HepG2 (cell line): ENCODE data around the gene RAB9A. TPM values are rescaled to one million over a fixed set of nuclear protein-coding genes. Genes with fewer than 3 reads are reported as not detected.

Experiments
- ETV5 ChIP-seq: IDR thresholded peaks from 2 replicates; pipeline ENCODE4 v1.6.1; 2018; ENCODE audit warnings: missing biosample characterization, missing genetic modification reagents, inconsistent platforms, borderline replicate concordance
- HNF1B ChIP-seq: sonication (generic); formaldehyde crosslinking; IDR thresholded peaks from 2 replicates; pipeline ENCODE4 v1.5.1; 2020; ENCODE audit warnings: mild to moderate bottlenecking, moderate library complexity, missing genetic modification reagents
- PHF21A ChIP-seq: sonication (generic); formaldehyde crosslinking; IDR thresholded peaks from 2 replicates; pipeline ENCODE4 v1.5.0; 2020; ENCODE audit warnings: mild to moderate bottlenecking, missing genetic modification reagents
- RBFOX2 ChIP-seq: fragments of 200-400 bp; formaldehyde crosslinking; IDR thresholded peaks from 2 replicates; pipeline ENCODE4 v1.6.1; 2017; ENCODE audit warnings: low read depth, mild to moderate bottlenecking, low read length
- TBP ChIP-seq: sonication (generic); formaldehyde crosslinking; IDR thresholded peaks from 2 replicates; pipeline ENCODE4 v1.5.0; 2020; ENCODE audit warnings: missing genetic modification reagents
- ZBTB7B ChIP-seq: sonication (generic); formaldehyde crosslinking; IDR thresholded peaks from 2 replicates; pipeline ENCODE4 v1.4.0; 2020; ENCODE audit warnings: missing genetic modification reagents
- ZNF574 ChIP-seq: sonication (generic); formaldehyde crosslinking; IDR thresholded peaks from 2 replicates; pipeline ENCODE4 v1.4.0; 2020; ENCODE audit warnings: missing genetic modification reagents
- ZNF788 ChIP-seq: sonication (generic); formaldehyde crosslinking; IDR thresholded peaks from 2 replicates; pipeline ENCODE4 v1.5.0; 2020; ENCODE audit warnings: mild to moderate bottlenecking, missing genetic modification reagents, borderline replicate concordance
- polyA plus RNA-seq, 8 experiments: library from polyadenylated mRNA; depleted of rRNA in 3 of 8; stranded (reverse) in 7 of 8; unstranded in 1 of 8; fragments of >200 nt; fragmentation: Illumina TruSeq in 4 of 8; extraction: Trizol in 4 of 8; gene quantifications; 2 replicates each; pipeline versions ENCODE4 v1.2.1 to v1.2.3, GENCODE V29; 2011 to 2016; ENCODE audit warnings: low read depth in 4 of 8, missing spikeins in 1 of 8, mixed read lengths in 1 of 8; ENCODE audit not compliant: insufficient read depth in 1 of 8
- total RNA-seq, 5 experiments: library from RNA; depleted of rRNA; stranded (reverse); fragments of >200 nt; fragmentation: Illumina TruSeq; extraction: Trizol; gene quantifications; 2 replicates each; pipeline ENCODE4 v1.2.3, GENCODE V29; 2016; ENCODE audit warnings: low read depth in 1 of 5
- TF ChIP-seq, protein P1 (sequence below), 2 experiments: sonication (generic) in 1 of 2; formaldehyde crosslinking in 1 of 2; IDR thresholded peaks; 2 replicates each; pipeline versions ENCODE4 v1.6.1 to v1.9.0; 2014 to 2022; ENCODE audit warnings: antibody characterized with exemption in 1 of 2, borderline replicate concordance in 1 of 2, inconsistent platforms in 1 of 2, low read depth in 1 of 2, missing genetic modification reagents in 1 of 2
- TF ChIP-seq, protein P2 (sequence below), 2 experiments: sonication (generic) in 1 of 2; formaldehyde crosslinking in 1 of 2; IDR thresholded peaks; 2 replicates each; pipeline versions ENCODE4 v1.5.1 to v1.6.1; 2011 to 2020; ENCODE audit warnings: borderline replicate concordance in 1 of 2, low read depth in 1 of 2, low read length in 1 of 2, mild to moderate bottlenecking in 1 of 2, missing genetic modification reagents in 1 of 2, moderate library complexity in 1 of 2
- TF ChIP-seq, protein P3 (sequence below): sonication (generic); formaldehyde crosslinking; IDR thresholded peaks from 2 replicates; pipeline ENCODE4 v1.4.0; 2020; ENCODE audit warnings: missing genetic modification reagents

The RAB9A gene
- total and polyA plus RNA-seq, 2 of the 13 experiments (the other 11 are each of a cell fraction or from before 2014, with no cell fraction given): 10.5 to 23.1 TPM

DNA sequence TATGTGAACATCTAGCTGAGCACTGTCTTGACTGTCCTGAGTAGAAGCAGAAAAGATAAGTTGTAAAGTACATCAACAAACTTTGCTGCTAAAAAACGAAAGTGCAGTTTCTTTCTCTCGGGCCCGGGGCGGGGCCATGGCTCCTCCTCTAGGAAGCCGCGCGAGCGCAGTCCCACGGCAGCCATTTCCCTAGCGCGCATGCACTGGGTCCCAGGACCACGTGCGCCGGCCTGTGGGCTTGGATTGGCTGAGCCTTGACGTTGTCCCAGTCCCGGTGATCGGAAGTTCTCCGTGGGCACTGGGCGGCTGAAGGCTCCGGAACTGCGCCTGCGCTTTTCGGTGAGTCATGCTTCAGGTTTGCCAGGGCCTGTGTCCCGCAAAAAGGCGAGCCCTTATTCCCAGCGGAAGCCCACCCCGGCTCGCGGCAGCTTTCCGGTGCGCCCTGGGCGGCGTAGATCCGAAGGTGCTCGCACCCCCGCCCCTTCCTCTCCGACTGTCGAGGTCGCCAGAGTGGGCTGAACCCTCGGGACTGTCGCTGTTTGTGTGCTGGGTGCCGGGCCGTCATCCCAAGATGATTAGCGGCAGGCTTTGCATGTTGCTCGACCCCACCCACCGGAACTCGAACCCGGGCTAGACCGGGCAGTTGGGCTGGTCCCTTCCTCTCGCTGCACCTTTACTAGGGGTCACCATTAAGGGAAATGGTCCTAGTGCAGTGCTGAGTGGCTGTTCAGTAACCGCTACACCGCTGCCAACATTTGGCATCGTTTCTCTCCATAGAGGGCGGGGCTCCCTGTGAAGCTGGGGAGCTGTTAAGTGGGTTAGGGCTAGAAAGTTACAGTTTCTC is 35.9 kb upstream of the RAB9A start, which contains the start of gene TCEANC (continued):
- TF ChIP-seq ETV5 (CRISPR knock-in tag) (peak; percentile 79), PHF21A (CRISPR knock-in tag) (peak; percentile 45; the same call in 1 of the 2 replicates), ZBTB7B (peak; percentile 69), ZNF788 (CRISPR knock-in tag) (0 out of 2 replicates have a peak, but pooled peaks have one; percentile 26), HNF1B (CRISPR knock-in tag) (0 out of 2 replicates have a peak, but pooled peaks have one; percentile 13), RBFOX2 (peak; percentile 82), ZNF574 (CRISPR knock-in tag) (peak; percentile 55; the same call in 1 of the 2 replicates), TBP (CRISPR knock-in tag) (no peak)
- TF ChIP-seq, protein P1, sequence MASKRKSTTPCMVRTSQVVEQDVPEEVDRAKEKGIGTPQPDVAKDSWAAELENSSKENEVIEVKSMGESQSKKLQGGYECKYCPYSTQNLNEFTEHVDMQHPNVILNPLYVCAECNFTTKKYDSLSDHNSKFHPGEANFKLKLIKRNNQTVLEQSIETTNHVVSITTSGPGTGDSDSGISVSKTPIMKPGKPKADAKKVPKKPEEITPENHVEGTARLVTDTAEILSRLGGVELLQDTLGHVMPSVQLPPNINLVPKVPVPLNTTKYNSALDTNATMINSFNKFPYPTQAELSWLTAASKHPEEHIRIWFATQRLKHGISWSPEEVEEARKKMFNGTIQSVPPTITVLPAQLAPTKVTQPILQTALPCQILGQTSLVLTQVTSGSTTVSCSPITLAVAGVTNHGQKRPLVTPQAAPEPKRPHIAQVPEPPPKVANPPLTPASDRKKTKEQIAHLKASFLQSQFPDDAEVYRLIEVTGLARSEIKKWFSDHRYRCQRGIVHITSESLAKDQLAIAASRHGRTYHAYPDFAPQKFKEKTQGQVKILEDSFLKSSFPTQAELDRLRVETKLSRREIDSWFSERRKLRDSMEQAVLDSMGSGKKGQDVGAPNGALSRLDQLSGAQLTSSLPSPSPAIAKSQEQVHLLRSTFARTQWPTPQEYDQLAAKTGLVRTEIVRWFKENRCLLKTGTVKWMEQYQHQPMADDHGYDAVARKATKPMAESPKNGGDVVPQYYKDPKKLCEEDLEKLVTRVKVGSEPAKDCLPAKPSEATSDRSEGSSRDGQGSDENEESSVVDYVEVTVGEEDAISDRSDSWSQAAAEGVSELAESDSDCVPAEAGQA (IDR thresholded peaks at IDR 0.05; ENCODE audit: low read depth): no peak
- TF ChIP-seq, protein P1 (CRISPR knock-in tag; IDR thresholded peaks at IDR 0.05; ENCODE audit: borderline replicate concordance): no peak
- TF ChIP-seq, protein P2, sequence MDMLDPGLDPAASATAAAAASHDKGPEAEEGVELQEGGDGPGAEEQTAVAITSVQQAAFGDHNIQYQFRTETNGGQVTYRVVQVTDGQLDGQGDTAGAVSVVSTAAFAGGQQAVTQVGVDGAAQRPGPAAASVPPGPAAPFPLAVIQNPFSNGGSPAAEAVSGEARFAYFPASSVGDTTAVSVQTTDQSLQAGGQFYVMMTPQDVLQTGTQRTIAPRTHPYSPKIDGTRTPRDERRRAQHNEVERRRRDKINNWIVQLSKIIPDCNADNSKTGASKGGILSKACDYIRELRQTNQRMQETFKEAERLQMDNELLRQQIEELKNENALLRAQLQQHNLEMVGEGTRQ (IDR thresholded peaks at IDR 0.05; ENCODE audit: low read depth, low read length): peak; percentile 92
- TF ChIP-seq, protein P2 (CRISPR knock-in tag; IDR thresholded peaks at IDR 0.05; ENCODE audit: borderline replicate concordance): peak; percentile 96; the same call in 1 of the 2 replicates
- TF ChIP-seq, protein P3, sequence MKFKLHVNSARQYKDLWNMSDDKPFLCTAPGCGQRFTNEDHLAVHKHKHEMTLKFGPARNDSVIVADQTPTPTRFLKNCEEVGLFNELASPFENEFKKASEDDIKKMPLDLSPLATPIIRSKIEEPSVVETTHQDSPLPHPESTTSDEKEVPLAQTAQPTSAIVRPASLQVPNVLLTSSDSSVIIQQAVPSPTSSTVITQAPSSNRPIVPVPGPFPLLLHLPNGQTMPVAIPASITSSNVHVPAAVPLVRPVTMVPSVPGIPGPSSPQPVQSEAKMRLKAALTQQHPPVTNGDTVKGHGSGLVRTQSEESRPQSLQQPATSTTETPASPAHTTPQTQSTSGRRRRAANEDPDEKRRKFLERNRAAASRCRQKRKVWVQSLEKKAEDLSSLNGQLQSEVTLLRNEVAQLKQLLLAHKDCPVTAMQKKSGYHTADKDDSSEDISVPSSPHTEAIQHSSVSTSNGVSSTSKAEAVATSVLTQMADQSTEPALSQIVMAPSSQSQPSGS (CRISPR knock-in tag): no peak
